ENCODE results near the gene SUN2. TPM values are rescaled to one million over a fixed set of nuclear protein-coding genes. Genes with fewer than 3 reads are reported as not detected.
A peak's percentile ranks its signal among the peaks of the same experiment; 100 is the strongest.

The SUN2 gene
- total RNA-seq, 2 experiments from 2014 or later: 582 to 702 TPM

DNA sequence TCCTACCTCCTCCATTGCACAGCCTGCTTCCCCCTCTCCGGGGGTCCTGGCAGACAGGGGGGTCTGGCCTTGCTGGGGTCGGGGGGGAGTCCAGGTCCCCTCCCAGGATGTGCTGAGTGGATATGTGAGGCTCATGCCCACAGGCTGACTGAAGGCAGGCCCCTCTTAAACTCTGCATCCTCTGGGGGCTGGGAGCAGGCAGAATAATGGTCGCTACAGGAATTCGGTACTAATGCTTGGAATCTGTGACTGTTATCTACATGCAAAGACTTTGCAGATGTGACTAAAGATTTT lies 1.6 kb upstream of the SUN2 start:
- peak overlapping the region; percentile 94 for H3K27ac Mint-ChIP-seq
- CTCF ChIA-PET: interaction anchor here (2.1 to 2.5 kb wide), 2 partner anchors 9 to 11 kb away, joined by 7 to 18 read pairs; no protein-coding TSS in a partner anchor
- H3K36me3 Mint-ChIP-seq (ENCODE audit: low read depth): peaks cover 41% of the 10 kb centered on the region
- H3K4me3 Mint-ChIP-seq: peak overlapping the region; percentile 93
- H3K4me1 Mint-ChIP-seq: peaks cover 30% of the 10 kb centered on the region
- DNase-seq: no peak
- no peaks in the 10 kb centered on the region for H3K27me3 Mint-ChIP-seq
- H3K9me3 Mint-ChIP-seq: no peaks in the 10 kb centered on the region
- POLR2A ChIA-PET: no interaction called here

GRCh38 chr22:38756711-38757463 lies 1.1 kb upstream of the SUN2 start:
- Mint-ChIP-seq H3K9me3 (no peaks in the 10 kb centered on the region), H3K36me3 (ENCODE audit: low read depth) (peaks cover 46% of the 10 kb centered on the region), H3K4me1 (peaks cover 32% of the 10 kb centered on the region), H3K27me3 (no peaks in the 10 kb centered on the region), H3K27ac (peak overlapping the region; percentile 94), H3K4me3 (peak overlapping the region; percentile 93)
- CTCF ChIA-PET: interaction anchor here (1.0 to 2.5 kb wide), 3 partner anchors 9 to 23 kb away, joined by 3 to 18 read pairs (median 7); no protein-coding TSS in a partner anchor
- POLR2A ChIA-PET: interaction anchor here (0.7 kb wide), 1 partner anchor 357 kb away, joined by 3 read pairs; no protein-coding TSS in a partner anchor
- DNase-seq: no peak

DNA sequence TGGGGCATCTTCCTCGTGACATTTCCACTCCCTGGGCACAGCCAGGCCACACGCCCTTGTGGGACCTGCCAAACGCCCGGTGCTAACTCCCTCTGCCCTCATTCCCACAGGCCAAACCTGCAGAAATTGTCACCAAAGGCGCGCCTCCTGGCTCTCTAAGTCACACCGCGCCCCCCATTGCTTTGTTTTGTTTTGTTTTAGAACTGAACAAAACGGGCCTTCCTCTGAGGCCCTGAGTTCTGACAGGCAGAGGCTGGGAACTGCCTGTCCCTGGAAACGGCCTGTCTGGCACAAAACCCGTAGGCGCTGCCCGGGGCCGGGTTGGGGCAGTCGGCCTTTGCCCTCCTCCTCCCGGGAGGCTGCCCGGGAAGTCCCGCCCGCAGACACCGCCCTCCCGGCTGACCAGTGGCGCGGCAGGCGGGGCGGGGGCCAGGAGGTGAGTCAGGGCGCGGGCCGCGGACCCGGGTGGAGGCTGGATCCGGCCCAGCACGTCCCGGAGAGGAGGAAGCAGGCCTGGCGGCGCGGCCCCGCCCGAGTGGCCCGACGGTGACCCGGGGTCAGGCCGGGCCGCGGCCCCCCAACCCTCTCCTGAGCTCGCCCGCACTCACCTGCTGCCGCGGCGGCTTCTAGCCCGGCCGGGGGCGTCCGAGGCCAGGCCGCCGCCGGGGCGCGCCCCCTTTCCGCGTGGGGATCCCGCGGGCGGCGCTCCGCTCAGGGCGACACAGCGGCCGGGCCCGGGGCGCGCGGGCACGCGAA lies 465 bp downstream of the SUN2 start:
- peak overlapping the region; percentile 98 for H3K4me3 Mint-ChIP-seq
- ChIA-PET CTCF (interaction anchor here (1.1 to 2.1 kb wide), 2 partner anchors 11 to 14 kb away, joined by 4 to 7 read pairs; no protein-coding TSS in a partner anchor), POLR2A (interaction anchor here (1.0 kb wide), 1 partner anchor 21 kb away, joined by 3 read pairs; no protein-coding TSS in a partner anchor)
- DNase-seq: peak; percentile 49
- H3K27me3 Mint-ChIP-seq: no peaks in the 10 kb centered on the region
- peak overlapping the region; percentile 100 for H3K27ac Mint-ChIP-seq
- H3K36me3 Mint-ChIP-seq (ENCODE audit: low read depth): peaks cover 59% of the 10 kb centered on the region
- peaks cover 45% of the 10 kb centered on the region for H3K4me1 Mint-ChIP-seq
- no peaks in the 10 kb centered on the region for H3K9me3 Mint-ChIP-seq

DNA sequence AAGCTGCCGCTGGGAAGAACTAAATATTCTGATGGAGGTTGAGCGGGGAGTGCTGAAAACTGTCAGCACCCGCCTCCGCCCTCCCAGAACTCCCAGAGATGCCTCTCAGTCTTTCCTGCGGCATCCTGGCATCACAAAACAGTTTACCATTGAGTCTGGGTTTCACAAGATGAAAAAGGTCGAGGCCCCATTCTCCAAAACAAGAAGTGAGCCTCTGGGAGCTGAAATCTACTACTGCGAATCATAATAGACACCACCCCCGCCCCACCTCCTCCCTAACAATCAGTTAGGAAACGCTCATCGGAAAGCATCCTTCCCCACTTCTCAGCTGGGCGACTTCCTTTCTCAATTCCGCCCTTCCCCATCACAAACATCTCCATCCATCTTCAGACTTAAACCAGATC lies 1.0 kb downstream of the SUN2 start:
- Mint-ChIP-seq H3K9me3 (no peaks in the 10 kb centered on the region), H3K36me3 (ENCODE audit: low read depth) (peaks cover 65% of the 10 kb centered on the region), H3K27ac (peak overlapping the region; percentile 100), H3K4me1 (peaks cover 51% of the 10 kb centered on the region), H3K27me3 (no peaks in the 10 kb centered on the region), H3K4me3 (peak overlapping the region; percentile 98)
- CTCF ChIA-PET: interaction anchor here (1.1 kb wide), 2 partner anchors 14 to 73 kb away, joined by 4 to 5 read pairs; partner anchors contain the start of gene TOMM22
- DNase-seq: peak; percentile 63
- POLR2A ChIA-PET: interaction anchor here (0.5 to 1.0 kb wide), 2 partner anchors 20 to 60 kb away, joined by 3 read pairs; no protein-coding TSS in a partner anchor

GRCh38 chr22:38753948-38754750 lies 1.6 kb downstream of the SUN2 start:
- Mint-ChIP-seq H3K27me3 (no peaks in the 10 kb centered on the region), H3K4me3 (peak overlapping the region; percentile 98), H3K4me1 (peaks cover 54% of the 10 kb centered on the region), H3K9me3 (no peaks in the 10 kb centered on the region), H3K36me3 (ENCODE audit: low read depth) (peaks cover 71% of the 10 kb centered on the region), H3K27ac (peak overlapping the region; percentile 100)
- ChIA-PET POLR2A (interaction anchor here (0.5 to 1.0 kb wide), 2 partner anchors 20 to 60 kb away, joined by 3 read pairs; no protein-coding TSS in a partner anchor), CTCF (interaction anchor here (1.1 kb wide), 2 partner anchors 15 to 72 kb away, joined by 4 to 5 read pairs; partner anchors contain the start of gene TOMM22)
- DNase-seq: peak; percentile 51

GRCh38 chr22:38751422-38752346 lies 4.1 kb downstream of the SUN2 start:
- H3K4me1 Mint-ChIP-seq: peaks cover 51% of the 10 kb centered on the region
- CTCF ChIA-PET: interaction anchor here (0.7 to 2.7 kb wide), 11 partner anchors 9 to 1213 kb away, joined by 3 to 14 read pairs (median 4); partner anchors contain the start of gene TOMM22
- peak; percentile 90 for DNase-seq
- no peaks in the 10 kb centered on the region for H3K9me3 Mint-ChIP-seq
- H3K4me3 Mint-ChIP-seq: peak overlapping the region; percentile 98
- POLR2A ChIA-PET: interaction anchor here (0.6 to 0.9 kb wide), 3 partner anchors 16 to 767 kb away, joined by 3 to 4 read pairs (median 3); no protein-coding TSS in a partner anchor
- no peaks in the 10 kb centered on the region for H3K27me3 Mint-ChIP-seq
- H3K27ac Mint-ChIP-seq: peak overlapping the region; percentile 100
- H3K36me3 Mint-ChIP-seq (ENCODE audit: low read depth): peaks cover 82% of the 10 kb centered on the region

- Mint-ChIP-seq H3K4me1 (peaks cover 52% of the 10 kb centered on the region), H3K36me3 (ENCODE audit: low read depth) (peaks cover 86% of the 10 kb centered on the region), H3K9me3 (no peaks in the 10 kb centered on the region), H3K27me3 (no peaks in the 10 kb centered on the region), H3K27ac (peak overlapping the region; percentile 100), H3K4me3 (peak overlapping the region; percentile 98)
- DNase-seq: no peak
- ChIA-PET POLR2A (no interaction called here), CTCF (interaction anchor here (0.7 to 2.7 kb wide), 6 partner anchors 8 to 26 kb away, joined by 3 to 14 read pairs (median 7); no protein-coding TSS in a partner anchor)
These were observed 4.8 kb downstream of the SUN2 start for GRCh38 chr22:38751066-38751421.

GRCh38 chr22:38750638-38751037 lies 5.2 kb downstream of the SUN2 start:
- Mint-ChIP-seq H3K27me3 (no peaks in the 10 kb centered on the region), H3K36me3 (ENCODE audit: low read depth) (peaks cover 90% of the 10 kb centered on the region), H3K9me3 (no peaks in the 10 kb centered on the region), H3K4me3 (peak overlapping the region; percentile 98), H3K27ac (peak overlapping the region; percentile 100), H3K4me1 (peaks cover 56% of the 10 kb centered on the region)
- no peak for DNase-seq
- CTCF ChIA-PET: interaction anchor here (0.7 to 2.7 kb wide), 6 partner anchors 8 to 119 kb away, joined by 3 to 14 read pairs (median 4); no protein-coding TSS in a partner anchor
- POLR2A ChIA-PET: no interaction called here

DNA sequence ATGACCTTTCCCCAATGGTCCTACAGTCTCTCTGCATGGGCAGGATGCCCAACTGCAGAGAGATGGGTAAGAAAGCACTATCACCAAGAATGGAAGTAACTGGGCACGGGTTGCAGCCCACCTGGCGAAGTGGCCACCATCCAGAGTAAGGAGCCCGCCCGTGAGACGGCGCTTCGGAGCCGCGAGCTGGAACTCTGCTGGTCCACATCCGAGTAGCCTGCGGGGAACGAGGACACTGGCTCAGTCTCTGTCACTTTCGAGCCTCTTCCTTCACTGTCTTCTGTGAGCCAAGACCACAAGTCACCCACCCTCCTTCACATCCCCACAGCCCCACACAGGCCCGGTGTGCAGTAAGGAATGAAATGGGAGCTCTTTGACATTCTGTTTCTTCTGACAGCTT lies 5.7 kb downstream of the SUN2 start:
- no peak for DNase-seq
- Mint-ChIP-seq H3K4me1 (peaks cover 62% of the 10 kb centered on the region), H3K4me3 (peak overlapping the region; percentile 67), H3K27me3 (no peaks in the 10 kb centered on the region), H3K36me3 (ENCODE audit: low read depth) (peaks cover 94% of the 10 kb centered on the region), H3K9me3 (no peaks in the 10 kb centered on the region), H3K27ac (peak overlapping the region; percentile 83)
- ChIA-PET CTCF (interaction anchor here (0.7 to 2.7 kb wide), 4 partner anchors 16 to 120 kb away, joined by 3 to 14 read pairs (median 6); no protein-coding TSS in a partner anchor), POLR2A (no interaction called here)

- peak overlapping the region; percentile 83 for H3K27ac Mint-ChIP-seq
- H3K4me3 Mint-ChIP-seq: no peak overlapping the region
- peaks cover 67% of the 10 kb centered on the region for H3K4me1 Mint-ChIP-seq
- H3K9me3 Mint-ChIP-seq: no peaks in the 10 kb centered on the region
- POLR2A ChIA-PET: no interaction called here
- H3K36me3 Mint-ChIP-seq (ENCODE audit: low read depth): peaks cover 87% of the 10 kb centered on the region
- H3K27me3 Mint-ChIP-seq: no peaks in the 10 kb centered on the region
- CTCF ChIA-PET: interaction anchor here (1.4 to 2.2 kb wide), 3 partner anchors 9 to 18 kb away, joined by 3 to 10 read pairs (median 7); no protein-coding TSS in a partner anchor
- DNase-seq: no peak
These were observed 7.2 kb downstream of the SUN2 start for GRCh38 chr22:38748487-38749136.
